CD4-positive, alpha-beta T cell treated with Interleukin-12 subunit alpha and Interleukin-12 subunit beta, for 1 hour (primary cell): Measurements from ENCODE around the gene ITPRID2.

ENCODE experiments used
- DNase-seq: peaks from one replicate; pipeline ENCODE4 v3.0.0-alpha.2; 2020

Gene ITPRID2

DNA sequence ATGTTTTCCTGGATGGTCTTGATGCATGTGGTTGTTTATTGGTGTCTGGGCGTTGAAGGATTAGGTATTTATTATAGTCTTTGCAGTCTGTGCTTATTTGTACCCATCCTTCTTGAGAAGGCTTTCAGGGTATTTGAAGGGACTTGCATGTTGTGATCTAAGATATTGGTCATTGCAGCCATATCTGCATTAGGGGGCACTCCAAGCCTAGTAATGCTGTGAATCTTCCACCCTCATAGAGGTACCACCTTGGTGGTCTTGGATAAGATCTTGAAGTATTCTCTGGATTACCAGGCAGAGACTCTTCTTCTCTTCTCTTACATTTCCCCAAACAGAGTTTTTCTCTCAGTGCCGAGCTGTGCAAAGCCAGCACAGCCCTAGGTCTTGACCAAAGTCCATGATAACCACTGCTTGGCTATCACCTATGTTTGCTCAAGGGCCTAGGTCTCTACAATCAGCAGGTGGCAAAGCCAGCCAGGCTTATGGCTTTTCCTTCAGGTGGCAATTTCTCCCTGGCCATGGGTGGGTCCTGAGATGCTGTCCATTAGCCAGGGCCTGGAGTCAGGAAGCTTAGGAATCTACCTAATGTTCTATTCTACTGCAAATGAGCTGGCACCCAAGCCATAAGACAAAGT is 78.7 kb downstream of the ITPRID2 start:
- no peak for DNase-seq

DNA sequence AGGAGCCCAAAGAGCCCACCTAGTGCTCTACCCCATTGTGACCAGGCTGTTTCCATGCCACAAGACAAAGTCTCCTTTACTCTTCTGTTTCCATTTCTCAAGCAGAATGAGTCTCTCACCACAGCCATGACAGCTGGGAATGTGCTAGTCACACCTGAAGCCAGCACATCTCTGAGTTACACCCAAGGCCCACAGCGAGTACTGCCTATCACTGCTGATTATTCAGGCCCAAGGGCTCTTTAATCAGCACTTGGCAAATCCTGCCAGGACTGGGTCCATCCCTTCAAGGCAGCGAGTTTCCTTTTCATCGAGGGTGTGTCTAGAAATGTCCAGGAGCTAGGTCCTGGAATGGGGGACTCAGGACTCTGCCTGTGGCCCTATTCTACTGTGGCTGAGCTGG is 79.5 kb downstream of the ITPRID2 start:
- no peak for DNase-seq

DNA sequence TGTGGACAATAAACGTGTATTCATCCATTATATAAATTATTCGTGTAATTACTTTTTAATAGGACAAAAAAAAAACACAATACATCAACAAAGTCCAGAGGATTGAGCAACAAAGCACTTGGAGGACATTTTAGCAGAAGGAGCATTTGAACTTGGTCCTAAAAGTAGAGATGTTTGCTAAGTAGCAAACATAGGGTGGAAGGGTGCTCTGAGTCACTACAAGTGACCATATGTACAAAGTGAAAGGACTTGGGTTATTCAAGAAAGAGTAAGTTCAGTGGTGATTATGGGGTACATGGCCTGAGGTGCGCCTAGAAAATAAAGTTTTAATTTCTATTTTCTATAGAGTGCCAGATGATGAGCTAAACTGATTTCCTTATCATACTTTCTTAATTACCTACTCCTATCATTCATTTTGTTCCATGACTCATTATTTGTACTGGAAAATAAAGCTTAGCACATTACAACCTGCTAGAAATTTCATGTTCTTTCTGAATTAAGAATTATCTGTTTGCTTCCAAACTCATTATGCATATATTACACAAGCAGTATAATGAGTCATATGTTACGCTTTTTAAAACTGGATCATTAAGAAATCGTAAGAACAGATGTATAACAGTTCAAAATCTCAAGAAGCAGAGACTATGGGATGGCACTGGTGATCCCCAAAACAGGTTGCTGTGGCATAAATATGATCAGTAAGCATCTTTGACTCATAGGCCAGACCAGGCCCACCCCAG is 81.1 kb downstream of the ITPRID2 start:
- no peak for DNase-seq

DNA sequence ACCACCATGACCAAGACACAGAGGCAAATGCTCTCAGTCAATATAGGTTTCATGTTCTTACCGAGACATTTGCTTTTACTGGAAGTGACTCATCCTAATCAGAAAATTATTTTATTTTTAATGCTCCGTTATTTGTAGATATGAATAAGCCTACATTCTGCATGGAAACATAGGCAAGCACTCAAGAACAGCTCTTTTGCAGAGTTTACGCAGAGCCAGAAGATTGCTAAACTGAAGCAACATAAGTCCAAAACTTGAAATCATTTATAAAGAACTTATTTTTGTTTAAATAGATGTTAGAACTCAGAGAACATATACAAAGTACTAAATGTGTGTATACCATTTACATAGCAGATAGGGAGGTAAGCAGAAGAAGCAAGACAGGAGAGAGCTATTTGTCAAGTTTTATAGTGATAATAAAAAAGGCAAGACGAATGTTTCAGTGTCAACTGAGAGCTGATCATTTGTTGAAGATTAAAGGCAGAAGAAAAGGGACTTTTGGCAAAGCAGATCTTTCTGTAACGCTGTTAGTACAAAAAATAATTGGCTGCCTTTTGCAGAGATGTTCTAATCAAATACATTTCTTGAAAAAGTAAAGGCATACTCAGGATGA is 81.7 kb downstream of the ITPRID2 start:
- DNase-seq: no peak

DNA sequence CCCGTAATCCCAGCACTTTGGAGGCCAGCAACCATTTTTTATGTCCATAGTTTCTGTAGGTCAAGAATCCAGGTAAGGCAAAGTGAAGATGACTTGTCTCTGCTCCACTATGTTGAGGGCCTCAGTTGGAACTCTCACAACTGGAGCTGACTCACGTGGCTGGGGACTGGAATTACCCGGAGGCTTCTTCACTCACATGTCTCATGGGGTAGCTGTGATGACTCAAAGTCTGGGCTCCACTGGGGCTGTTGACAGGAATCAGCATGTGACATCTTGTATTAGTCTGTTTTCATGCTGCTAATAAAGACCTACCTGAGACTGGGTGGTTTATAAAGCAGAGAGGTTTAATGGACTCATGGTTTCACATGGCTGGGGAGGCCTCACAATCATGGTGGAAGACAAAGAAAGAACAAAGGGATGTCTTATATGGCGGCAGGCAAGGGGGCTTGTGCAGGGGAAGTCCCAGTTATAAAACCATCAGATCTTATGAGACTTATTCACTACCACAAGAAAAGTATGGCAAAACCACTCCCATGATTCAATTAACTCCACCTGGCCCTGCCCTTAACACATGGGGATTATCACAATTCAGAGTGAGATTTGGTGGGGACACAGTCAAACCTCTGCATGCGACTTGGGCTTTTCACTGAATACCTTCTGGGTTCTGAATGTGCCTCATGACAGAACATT is 86.3 kb downstream of the ITPRID2 start:
- no peak for DNase-seq

DNA sequence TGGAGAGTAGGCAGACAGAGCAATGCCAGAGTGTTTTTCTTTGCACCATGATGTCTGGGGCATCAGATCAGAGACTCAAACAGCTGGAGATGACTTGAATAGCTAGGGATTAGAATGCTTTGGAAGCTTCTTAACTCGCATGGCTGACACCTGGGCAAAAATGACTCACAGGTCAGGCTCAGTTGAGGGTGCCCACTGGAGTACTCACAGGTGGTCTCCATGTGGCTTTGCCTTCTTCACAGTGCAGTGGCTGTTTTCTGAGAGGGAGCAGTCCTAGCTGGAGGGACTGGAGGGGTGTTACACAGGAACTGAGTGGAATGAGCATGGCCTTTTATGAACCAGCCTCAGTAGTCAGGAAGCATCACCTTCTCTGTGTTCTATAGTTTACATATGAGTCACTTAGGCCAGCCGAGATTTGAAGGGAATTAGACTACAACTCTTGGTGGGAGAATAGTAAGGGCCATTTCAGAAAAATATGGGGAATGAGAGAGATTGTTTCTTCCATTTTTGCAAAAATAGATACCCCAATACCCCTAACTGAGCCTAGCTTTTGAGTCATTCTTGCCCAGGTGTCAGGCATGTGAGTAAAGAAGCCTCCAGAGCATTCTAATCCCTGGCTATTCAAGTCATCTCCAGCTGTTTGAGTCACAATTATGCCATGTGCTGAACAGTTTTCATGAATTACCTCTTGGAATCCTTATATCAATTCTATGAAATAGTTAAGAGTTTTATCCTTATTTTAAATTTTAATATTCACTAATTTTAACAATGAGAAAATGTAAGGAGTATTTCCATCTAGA is 87.0 kb downstream of the ITPRID2 start:
- no peak for DNase-seq
